GM12864 (cell line): ENCODE data around the gene INSYN1.

Experiments used
- DNase-seq: peaks from one replicate; pipeline ENCODE4 v3.0.0-alpha.2; 2011; ENCODE audit warnings: low read depth
- H3K4me3 ChIP-seq: 2 replicates; pipeline ENCODE4 v1.5.1; 2011; ENCODE audit warnings: mild to moderate bottlenecking, low read depth, low read length, control low read depth
- TF ChIP-seq, protein P1 (sequence below): IDR thresholded peaks from 2 replicates; pipeline ENCODE4 v1.5.1; 2011; ENCODE audit warnings: low read depth, mild to moderate bottlenecking, moderate library complexity, low read length, control low read depth, inconsistent platforms; ENCODE audit errors: missing control alignments

INSYN1 gene

GRCh38 chr15:73686781-73687256, 66.3 kb downstream of the INSYN1 start:
- DNase-seq: no peak
- no peak overlapping the region for H3K4me3 ChIP-seq
- TF ChIP-seq, protein P1, sequence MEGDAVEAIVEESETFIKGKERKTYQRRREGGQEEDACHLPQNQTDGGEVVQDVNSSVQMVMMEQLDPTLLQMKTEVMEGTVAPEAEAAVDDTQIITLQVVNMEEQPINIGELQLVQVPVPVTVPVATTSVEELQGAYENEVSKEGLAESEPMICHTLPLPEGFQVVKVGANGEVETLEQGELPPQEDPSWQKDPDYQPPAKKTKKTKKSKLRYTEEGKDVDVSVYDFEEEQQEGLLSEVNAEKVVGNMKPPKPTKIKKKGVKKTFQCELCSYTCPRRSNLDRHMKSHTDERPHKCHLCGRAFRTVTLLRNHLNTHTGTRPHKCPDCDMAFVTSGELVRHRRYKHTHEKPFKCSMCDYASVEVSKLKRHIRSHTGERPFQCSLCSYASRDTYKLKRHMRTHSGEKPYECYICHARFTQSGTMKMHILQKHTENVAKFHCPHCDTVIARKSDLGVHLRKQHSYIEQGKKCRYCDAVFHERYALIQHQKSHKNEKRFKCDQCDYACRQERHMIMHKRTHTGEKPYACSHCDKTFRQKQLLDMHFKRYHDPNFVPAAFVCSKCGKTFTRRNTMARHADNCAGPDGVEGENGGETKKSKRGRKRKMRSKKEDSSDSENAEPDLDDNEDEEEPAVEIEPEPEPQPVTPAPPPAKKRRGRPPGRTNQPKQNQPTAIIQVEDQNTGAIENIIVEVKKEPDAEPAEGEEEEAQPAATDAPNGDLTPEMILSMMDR: no peak

DNA sequence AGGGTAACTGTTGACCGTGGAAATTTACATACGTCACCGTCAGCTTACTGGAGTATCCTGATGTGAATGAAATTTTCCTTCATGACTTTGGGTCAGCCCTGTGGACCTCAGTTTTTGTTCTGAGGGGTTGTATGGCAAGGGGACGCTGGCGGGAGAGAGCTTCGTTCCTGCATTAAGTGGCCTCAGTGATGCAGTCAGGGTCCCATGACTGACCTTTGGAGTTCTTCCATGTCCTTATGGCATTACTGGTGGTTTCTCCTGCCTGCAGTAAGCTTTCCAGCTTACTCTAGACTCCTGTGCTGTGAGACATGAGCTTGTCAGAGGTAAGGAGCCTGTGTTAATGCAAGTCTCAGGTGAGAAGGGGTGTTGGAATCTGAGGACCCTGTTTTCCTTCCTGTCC, 67.2 kb downstream of the INSYN1 start:
- DNase-seq: no peak
- H3K4me3 ChIP-seq: no peak overlapping the region
- TF ChIP-seq, protein P1: no peak
